DOHH2 (cell line): ENCODE results near the gene COL5A3.

ENCODE experiments used
- H3F3A ChIP-seq: fragments of 200-600 bp; sonication (generic), shearing (Covaris generic); 2 replicates; pipeline ENCODE4 v1.6.0; 2016; ENCODE audit warnings: antibody characterized with exemption, mild to moderate bottlenecking; ENCODE audit not compliant: control insufficient read depth, insufficient read depth
- H3K27ac ChIP-seq: fragments of 200-600 bp; sonication (generic); 2 replicates; pipeline ENCODE4 v1.5.1; 2014; ENCODE audit warnings: low read depth, mild to moderate bottlenecking, low read length, moderate library complexity
- H3K27me3 ChIP-seq: fragments of 200-600 bp; sonication (generic); 2 replicates; pipeline ENCODE4 v1.6.1; 2014; ENCODE audit warnings: mild to moderate bottlenecking, low read length, mixed read lengths; ENCODE audit not compliant: control insufficient read depth
- H3K36me3 ChIP-seq: fragments of 200-600 bp; sonication (generic); 2 replicates; pipeline ENCODE4 v1.6.1; 2014; ENCODE audit warnings: mild to moderate bottlenecking, low read length, moderate library complexity, mixed read lengths; ENCODE audit not compliant: control insufficient read depth
- H3K4me1 ChIP-seq: fragments of 200-600 bp; sonication (generic); 2 replicates; pipeline ENCODE4 v1.6.1; 2014; ENCODE audit warnings: mild to moderate bottlenecking, low read length, mixed read lengths; ENCODE audit not compliant: control insufficient read depth
- H3K4me2 ChIP-seq: fragments of 200-600 bp; sonication (generic); 2 replicates; pipeline ENCODE4 v1.6.0; 2014; ENCODE audit warnings: mild to moderate bottlenecking, low read length, moderate library complexity
- H3K4me3 ChIP-seq: fragments of 200-600 bp; sonication (generic); 2 replicates; pipeline ENCODE4 v1.5.1; 2014; ENCODE audit warnings: mild to moderate bottlenecking, low read length, mixed read lengths
- H3K79me2 ChIP-seq: fragments of 200-600 bp; sonication (generic); 2 replicates; pipeline ENCODE4 v1.6.1; 2014; ENCODE audit warnings: mild to moderate bottlenecking, low read length, mixed read lengths; ENCODE audit not compliant: control insufficient read depth
- H3K9me2 ChIP-seq: fragments of 200-600 bp; sonication (generic); replicated peaks from 2 replicates; pipeline ENCODE4 v1.6.1; 2014; ENCODE audit warnings: mild to moderate bottlenecking, low read length, mixed read lengths; ENCODE audit not compliant: control insufficient read depth
- H3K9me3 ChIP-seq: fragments of 200-600 bp; sonication (generic); 2 replicates; pipeline ENCODE4 v1.6.1; 2014; ENCODE audit warnings: antibody characterized with exemption, low read length, mixed read lengths; ENCODE audit not compliant: control insufficient read depth, insufficient read depth
- H4K20me1 ChIP-seq: fragments of 200-600 bp; sonication (generic); 2 replicates; pipeline ENCODE4 v1.6.0; 2014; ENCODE audit warnings: low read depth, mild to moderate bottlenecking, antibody characterized with exemption, low read length, moderate library complexity; ENCODE audit not compliant: control insufficient read depth, insufficient read depth
- EZH2phosphoT487 ChIP-seq: fragments of 200-600 bp; sonication (generic); IDR thresholded peaks from 2 replicates; pipeline ENCODE4 v1.6.1; 2017; ENCODE audit warnings: borderline replicate concordance, mild to moderate bottlenecking, antibody characterized with exemption, low read length, moderate library complexity, mixed read lengths
- TF ChIP-seq, protein P1 (sequence below): fragments of 200-600 bp; sonication (generic); IDR thresholded peaks from one replicate; pipeline ENCODE4 v1.5.1; 2014; ENCODE audit warnings: antibody characterized with exemption, mild to moderate bottlenecking, low read depth, low read length; ENCODE audit not compliant: poor library complexity, severe bottlenecking

COL5A3 gene

DNA sequence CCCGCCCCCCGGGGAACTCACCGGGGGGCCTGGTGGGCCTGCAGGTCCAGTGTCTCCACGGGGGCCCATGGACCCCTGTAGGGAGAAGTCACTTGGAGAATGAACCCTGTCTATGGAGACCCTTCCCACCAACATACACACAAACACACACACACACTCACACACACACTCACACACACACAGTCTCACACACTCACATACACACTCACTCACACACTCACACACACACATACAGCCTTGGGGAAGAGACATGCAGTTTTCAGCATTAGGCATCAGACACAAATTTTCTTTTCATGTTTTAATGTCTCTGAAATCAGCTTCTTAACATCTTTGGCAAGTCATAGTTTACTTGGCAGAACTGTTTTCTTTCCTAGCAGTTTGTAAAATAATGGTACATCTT is 43.0 kb downstream of the COL5A3 start:
- H3F3A ChIP-seq: no peaks in the 10 kb centered on the region
- H3K27ac ChIP-seq: no peak overlapping the region
- H3K27me3 ChIP-seq: no peaks in the 10 kb centered on the region
- H3K79me2 ChIP-seq: no peaks in the 10 kb centered on the region
- H3K9me2 ChIP-seq: no peaks in the 10 kb centered on the region
- no peaks in the 10 kb centered on the region for H3K4me1 ChIP-seq
- no peak overlapping the region for H3K4me3 ChIP-seq
- no peak for TF ChIP-seq EZH2phosphoT487
- TF ChIP-seq, protein P1, sequence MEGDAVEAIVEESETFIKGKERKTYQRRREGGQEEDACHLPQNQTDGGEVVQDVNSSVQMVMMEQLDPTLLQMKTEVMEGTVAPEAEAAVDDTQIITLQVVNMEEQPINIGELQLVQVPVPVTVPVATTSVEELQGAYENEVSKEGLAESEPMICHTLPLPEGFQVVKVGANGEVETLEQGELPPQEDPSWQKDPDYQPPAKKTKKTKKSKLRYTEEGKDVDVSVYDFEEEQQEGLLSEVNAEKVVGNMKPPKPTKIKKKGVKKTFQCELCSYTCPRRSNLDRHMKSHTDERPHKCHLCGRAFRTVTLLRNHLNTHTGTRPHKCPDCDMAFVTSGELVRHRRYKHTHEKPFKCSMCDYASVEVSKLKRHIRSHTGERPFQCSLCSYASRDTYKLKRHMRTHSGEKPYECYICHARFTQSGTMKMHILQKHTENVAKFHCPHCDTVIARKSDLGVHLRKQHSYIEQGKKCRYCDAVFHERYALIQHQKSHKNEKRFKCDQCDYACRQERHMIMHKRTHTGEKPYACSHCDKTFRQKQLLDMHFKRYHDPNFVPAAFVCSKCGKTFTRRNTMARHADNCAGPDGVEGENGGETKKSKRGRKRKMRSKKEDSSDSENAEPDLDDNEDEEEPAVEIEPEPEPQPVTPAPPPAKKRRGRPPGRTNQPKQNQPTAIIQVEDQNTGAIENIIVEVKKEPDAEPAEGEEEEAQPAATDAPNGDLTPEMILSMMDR: no peak
- no peaks in the 10 kb centered on the region for H3K36me3 ChIP-seq
- H3K4me2 ChIP-seq: no peak overlapping the region
- no peaks in the 10 kb centered on the region for H3K9me3 ChIP-seq
- no peaks in the 10 kb centered on the region for H4K20me1 ChIP-seq

DNA sequence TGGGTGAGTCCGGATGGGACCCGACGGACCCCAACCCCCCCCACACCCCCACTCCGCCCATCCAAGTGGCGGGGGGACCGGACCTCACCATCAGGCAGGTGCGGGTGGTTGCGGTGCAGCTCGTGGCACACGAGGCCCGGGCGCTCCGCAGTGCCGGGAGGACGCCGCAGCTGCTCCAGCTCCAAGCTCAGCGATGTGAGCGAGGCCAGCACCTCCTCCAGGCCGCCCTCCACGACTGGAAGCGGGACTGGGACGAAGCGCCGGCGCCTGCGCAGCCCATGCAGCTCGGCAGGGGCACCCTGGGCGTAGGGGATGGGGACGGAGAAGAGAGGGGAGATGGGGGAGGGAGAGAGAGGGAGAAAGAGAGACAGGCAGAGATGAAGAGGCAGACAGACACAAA is 43.9 kb downstream of the COL5A3 start:
- TF ChIP-seq, protein P1: no peak
- no peak for TF ChIP-seq EZH2phosphoT487
- Histone ChIP-seq H3K4me1 (no peaks in the 10 kb centered on the region), H3K4me2 (no peak overlapping the region), H3K27ac (no peak overlapping the region), H4K20me1 (no peaks in the 10 kb centered on the region), H3K79me2 (no peaks in the 10 kb centered on the region), H3K9me2 (no peaks in the 10 kb centered on the region), H3K4me3 (no peak overlapping the region), H3K36me3 (no peaks in the 10 kb centered on the region), H3K27me3 (no peaks in the 10 kb centered on the region), H3F3A (no peaks in the 10 kb centered on the region), H3K9me3 (no peaks in the 10 kb centered on the region)

DNA sequence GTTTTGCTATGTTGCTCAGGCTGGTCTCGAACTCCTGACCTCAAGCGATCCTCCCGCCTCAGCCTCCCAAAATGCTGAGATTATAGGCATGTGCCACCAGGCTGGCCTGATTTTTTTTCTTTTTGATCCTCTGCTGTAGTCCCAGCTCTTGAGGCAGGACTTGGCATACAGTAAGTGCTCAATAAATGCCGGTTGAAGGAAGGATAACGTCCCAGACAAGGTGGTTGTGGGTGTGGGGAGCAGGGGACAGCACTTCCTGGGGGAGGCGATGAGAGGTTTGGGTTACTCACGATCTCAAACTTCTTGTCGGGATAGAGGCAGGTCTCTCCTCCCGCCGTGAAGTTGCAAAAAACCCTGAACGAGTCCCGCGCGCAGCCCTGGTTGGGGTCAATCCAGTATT is 44.3 kb downstream of the COL5A3 start:
- no peaks in the 10 kb centered on the region for H3K4me1 ChIP-seq
- H3K9me2 ChIP-seq: no peaks in the 10 kb centered on the region
- no peaks in the 10 kb centered on the region for H3K9me3 ChIP-seq
- TF ChIP-seq, protein P1: no peak
- TF ChIP-seq EZH2phosphoT487: no peak
- H3K27ac ChIP-seq: no peak overlapping the region
- no peaks in the 10 kb centered on the region for H3K36me3 ChIP-seq
- no peaks in the 10 kb centered on the region for H3F3A ChIP-seq
- H3K4me2 ChIP-seq: no peak overlapping the region
- H4K20me1 ChIP-seq: no peaks in the 10 kb centered on the region
- no peaks in the 10 kb centered on the region for H3K79me2 ChIP-seq
- H3K27me3 ChIP-seq: no peaks in the 10 kb centered on the region
- no peak overlapping the region for H3K4me3 ChIP-seq
